ENCODE data around the gene DHRS7. TPM values are rescaled to one million over a fixed set of nuclear protein-coding genes. Genes with fewer than 3 reads are reported as not detected.
"Not testable (repeated sequence)": the region's sequence is repeated elsewhere in the genome, so short reads cannot be mapped to it uniquely, and the experiment has no call there.

Gene DHRS7
- total RNA-seq, 8 experiments from 2014 or later, result 29.1 to 75.8 (median 39.5) TPM

GRCh38 chr14:60099855-60100254 is 65.3 kb downstream of the DHRS7 start:
- H3K4me3 ChIP-seq; in situ Hi-C loops (cut with MboI; ENCODE audit: low pct_unique_long_range_greater_than_20kb in 2 of 9, low sequenced_read_pairs in 9 of 9, unreplicated experiment in 9 of 9); H3K4me1 ChIP-seq (replicated peaks in 1 of 2); ATAC-seq (replicated peaks in 6 of 8); H3K27ac ChIP-seq: not testable (repeated sequence)
- WGBS, 10 experiments, result 94 to 100% (median 95%) methylated on average over 2 to 7 of the region's 7 CpGs; no CpG with 5 or more reads in 1 of the 10 experiments

GRCh38 chr14:60097974-60098373 is 67.2 kb downstream of the DHRS7 start:
- in situ Hi-C loops (cut with MboI; ENCODE audit: low pct_unique_long_range_greater_than_20kb in 2 of 9, low sequenced_read_pairs in 9 of 9, unreplicated experiment in 9 of 9), result no loop called here
- Histone ChIP-seq H3K4me3 (no peak overlapping the region), H3K4me1 (replicated peaks in 1 of 2) (peaks cover 10 to 11% of the 10 kb centered on the region in 2 donors), H3K27ac (no peak overlapping the region)
- 80 to 100% (median 97%) methylated on average over 1 to 3 of the region's 6 CpGs; no CpG with 5 or more reads in 6 of the 10 experiments for WGBS, 10 experiments
- no peak for ATAC-seq (replicated peaks in 6 of 8)

DNA sequence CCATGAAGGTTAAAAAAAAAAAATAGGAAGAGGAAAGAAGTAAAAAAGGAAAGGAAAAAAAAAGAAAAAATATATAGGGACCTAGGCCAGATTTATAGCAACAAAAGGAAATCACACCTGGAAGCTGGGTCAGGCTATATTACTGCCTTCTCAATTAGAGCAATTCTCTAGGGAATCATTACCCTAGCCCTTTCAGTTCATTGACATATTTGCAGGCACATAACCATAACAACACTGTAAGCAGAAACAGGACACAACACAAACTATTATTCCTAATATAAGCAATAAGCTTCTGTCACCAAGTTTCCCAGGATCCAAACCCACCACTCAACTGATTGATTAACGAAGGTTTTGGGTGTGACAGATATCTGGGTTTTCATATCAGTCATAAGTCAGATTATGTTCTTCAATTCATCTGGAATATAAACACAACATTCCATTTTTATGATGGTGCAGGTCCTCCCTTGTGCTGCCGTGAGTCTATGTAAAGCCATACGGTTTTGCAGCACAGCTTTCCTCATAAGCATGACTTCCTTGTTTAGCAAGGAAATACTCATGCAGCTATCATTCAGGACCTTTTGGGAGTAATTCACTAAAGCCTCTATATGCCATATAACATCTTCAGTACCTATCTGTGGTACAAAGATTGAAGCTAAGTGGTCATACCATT is 69.3 kb downstream of the DHRS7 start:
- no peak for ATAC-seq (replicated peaks in 6 of 8)
- H3K27ac ChIP-seq, result no peak overlapping the region
- H3K4me3 ChIP-seq, result no peak overlapping the region
- in situ Hi-C loops (cut with MboI; ENCODE audit: low pct_unique_long_range_greater_than_20kb in 2 of 9, low sequenced_read_pairs in 9 of 9, unreplicated experiment in 9 of 9), result no loop called here
- peaks cover 10 to 12% of the 10 kb centered on the region in 2 donors for H3K4me1 ChIP-seq (replicated peaks in 1 of 2)
- WGBS, 10 experiments, result 17 to 80% (median 59%) methylated on average over 1 to 3 of the region's 3 CpGs; no CpG with 5 or more reads in 2 of the 10 experiments

GRCh38 chr14:60095231-60095630 is 70.0 kb downstream of the DHRS7 start:
- in situ Hi-C loops (cut with MboI; ENCODE audit: low pct_unique_long_range_greater_than_20kb in 2 of 9, low sequenced_read_pairs in 9 of 9, unreplicated experiment in 9 of 9), result no loop called here
- Histone ChIP-seq H3K27ac (no peak overlapping the region), H3K4me1 (replicated peaks in 1 of 2) (peaks cover 10 to 16% of the 10 kb centered on the region in 2 donors), H3K4me3 (peak overlapping the region in 4 of 5 donors; percentile 46 to 84 (median 80))
- ATAC-seq (replicated peaks in 6 of 8), result no peak

DNA sequence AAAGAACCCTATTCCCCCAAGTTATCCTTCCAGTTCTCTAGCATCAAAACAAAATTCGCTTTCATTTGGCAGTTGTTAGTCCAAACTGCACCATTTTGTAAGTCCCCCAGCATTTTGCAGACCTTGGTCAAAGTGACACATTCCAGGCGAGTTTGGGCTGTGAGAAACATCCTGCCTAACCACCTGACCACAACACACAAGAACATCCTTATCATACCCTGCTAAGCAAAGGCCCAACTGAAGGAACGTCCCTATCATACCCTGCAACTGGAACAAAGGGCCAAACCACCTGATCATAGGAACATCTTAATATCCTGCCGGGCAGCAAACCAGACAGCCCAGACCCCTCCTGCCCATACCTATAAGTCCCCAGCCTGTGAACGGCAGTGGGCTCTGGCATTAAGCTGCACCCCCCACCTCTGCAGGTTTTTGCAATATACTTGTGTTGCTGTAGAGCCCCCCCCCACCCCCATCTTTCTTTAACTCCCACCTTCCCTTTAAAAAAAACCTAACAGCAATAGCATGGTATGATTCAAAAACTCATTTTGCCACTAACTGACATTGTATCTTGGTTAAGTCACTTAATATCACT is 70.8 kb downstream of the DHRS7 start:
- Histone ChIP-seq H3K4me1 (replicated peaks in 1 of 2) (peaks cover 10 to 16% of the 10 kb centered on the region in 2 donors), H3K27ac (no peak overlapping the region), H3K4me3 (peak overlapping the region; percentile 46 to 84 (median 78))
- no peak for ATAC-seq (replicated peaks in 6 of 8)
- 28 to 100% (median 50%) methylated on average over 1 to 4 of the region's 5 CpGs; no CpG with 5 or more reads in 3 of the 10 experiments for WGBS, 10 experiments
- in situ Hi-C loops (cut with MboI; ENCODE audit: low pct_unique_long_range_greater_than_20kb in 2 of 9, low sequenced_read_pairs in 9 of 9, unreplicated experiment in 9 of 9), result no loop called here

Other genes with a start within 250 kb of the DHRS7 start
- 10 to 100 TPM in 1 of 8 experiments, 1 to 10 TPM in 4, under 1 TPM in 1, not detected in 2; 0.40 to 28.3 (median 1.5) TPM for gene LRRC9, start 245.3 kb downstream of the DHRS7 start, total RNA-seq
- gene PCNX4, start 73.5 kb downstream of the DHRS7 start, total RNA-seq, result 100 to 1,000 TPM in 1 of 8 experiments, 10 to 100 TPM in 7; 48.6 to 137 (median 69.1) TPM
- 10 to 100 TPM; 19.5 to 36.3 (median 32.6) TPM for gene PPM1A, start 83.8 kb upstream of the DHRS7 start, total RNA-seq